GM18858 (cell line): Measurements from ENCODE around the gene C17orf78.
"Not testable (repeated sequence)": the region's sequence is repeated elsewhere in the genome, so short reads cannot be mapped to it uniquely, and the experiment has no call there.

Experiments used
- ATAC-seq: cut with Tn5 transposase; IDR thresholded peaks from one replicate; pipeline ENCODE4 v1.9.1; 2021; ENCODE audit not compliant: unreplicated experiment

C17orf78 gene

GRCh38 chr17:37385474-37385990 lies 9.7 kb downstream of the C17orf78 start:
- ATAC-seq = no peak

DNA sequence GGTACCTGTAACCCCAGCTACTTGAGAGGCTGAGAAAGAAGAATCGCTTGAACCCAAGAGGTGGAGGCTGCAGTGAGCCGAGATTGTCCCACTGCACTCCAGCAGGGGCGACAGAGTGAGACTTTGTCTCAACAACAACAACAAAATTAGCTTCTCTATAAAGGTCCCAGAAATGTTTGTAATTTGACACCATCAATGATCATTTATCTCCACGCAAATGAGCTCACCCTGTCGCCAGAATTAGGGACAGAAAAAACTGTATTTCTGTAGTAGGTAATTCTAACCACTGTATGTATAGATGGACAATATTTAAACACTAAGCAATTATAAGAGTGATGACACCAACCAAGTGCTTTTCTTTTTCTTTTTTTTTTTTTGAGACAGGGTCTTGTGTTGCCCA lies 10.7 kb downstream of the C17orf78 start:
- ATAC-seq = no peak

DNA sequence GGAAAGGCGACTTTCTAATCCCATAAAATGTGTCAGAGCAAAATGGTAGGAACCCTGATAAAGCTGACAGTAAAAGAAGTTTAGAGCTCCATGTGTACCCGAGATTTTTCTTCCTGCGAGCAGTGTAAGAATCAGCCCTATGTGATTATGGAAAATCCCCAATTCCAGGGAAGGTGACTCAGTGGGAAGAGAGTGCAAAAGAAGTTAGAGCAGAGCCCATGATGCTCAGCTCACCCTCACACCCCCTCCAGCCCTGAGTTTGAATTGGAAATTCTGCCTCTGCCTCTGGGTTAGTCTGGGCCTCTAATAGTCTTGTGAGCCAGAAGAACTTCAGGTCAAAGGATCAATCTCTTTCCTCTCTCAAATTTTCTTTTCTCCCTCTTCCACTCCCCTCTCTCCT lies 12.5 kb downstream of the C17orf78 start:
- no peak for ATAC-seq

- no peak for ATAC-seq
Measured at GRCh38 chr17:37389160-37389559, 13.4 kb downstream of the C17orf78 start.

DNA sequence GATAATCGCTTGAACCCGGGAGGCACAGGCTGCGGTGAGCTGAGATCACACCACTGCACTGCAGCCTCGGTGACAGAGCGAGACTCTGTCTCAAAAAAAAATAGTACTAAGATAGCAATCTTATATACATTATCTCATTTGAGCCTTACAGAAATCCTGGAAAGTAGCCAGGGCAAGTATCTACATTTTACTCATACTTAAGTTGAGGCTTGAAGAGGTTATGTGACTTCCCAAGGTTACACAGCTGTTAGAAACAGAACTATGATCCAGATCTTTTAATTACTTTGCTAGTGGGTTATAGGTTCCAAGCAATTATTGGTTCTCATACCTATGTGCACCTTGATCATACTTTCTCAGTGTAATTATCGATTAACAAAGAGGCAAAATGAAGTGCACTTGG lies 15.4 kb downstream of the C17orf78 start:
- ATAC-seq = no peak

DNA sequence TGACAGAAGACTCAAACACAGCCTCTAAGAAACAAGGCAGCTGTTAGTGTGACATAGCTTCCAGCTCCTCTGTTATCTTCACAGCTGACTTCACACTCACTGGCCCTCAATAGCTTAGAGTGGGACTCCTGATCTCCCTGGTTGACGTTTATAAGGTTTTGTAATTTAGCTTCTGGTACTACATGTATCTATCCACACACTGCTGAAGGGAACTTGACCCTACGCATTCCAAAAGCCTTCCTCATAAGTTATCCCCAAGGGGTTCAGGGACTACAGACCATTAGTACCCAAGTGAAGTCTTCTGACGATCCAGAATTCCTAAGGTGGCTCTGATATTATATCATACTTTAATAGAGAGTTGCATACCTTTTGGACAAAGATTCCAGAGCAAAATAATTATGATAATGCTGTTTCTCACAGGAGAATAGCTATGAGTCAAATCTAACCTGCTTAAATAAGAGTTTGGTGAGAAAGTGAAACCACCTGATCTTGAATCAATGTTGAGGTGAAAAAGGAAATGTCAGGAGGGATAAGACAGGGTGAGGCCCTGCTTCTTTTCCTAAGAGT lies 16.3 kb downstream of the C17orf78 start:
- ATAC-seq = no peak

DNA sequence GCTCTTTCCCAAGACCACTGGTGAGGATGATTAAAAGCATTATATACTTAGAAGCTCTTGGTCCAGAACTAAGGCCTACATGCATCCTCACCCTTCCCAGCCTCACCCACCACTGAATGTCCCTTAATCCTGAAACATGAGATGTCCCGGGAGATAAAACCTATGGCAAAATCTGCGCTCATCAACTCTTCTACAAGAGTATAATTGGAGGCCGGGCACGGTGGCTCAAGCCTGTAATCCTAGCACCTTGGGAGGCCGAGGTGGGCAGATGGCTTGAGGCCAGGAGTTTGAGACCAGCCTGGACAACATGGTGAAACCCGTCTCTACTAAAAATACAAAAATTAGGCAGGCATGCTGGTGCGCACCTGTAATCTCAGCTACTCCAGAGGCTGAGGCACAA lies 17.6 kb downstream of the C17orf78 start:
- ATAC-seq = no peak

DNA sequence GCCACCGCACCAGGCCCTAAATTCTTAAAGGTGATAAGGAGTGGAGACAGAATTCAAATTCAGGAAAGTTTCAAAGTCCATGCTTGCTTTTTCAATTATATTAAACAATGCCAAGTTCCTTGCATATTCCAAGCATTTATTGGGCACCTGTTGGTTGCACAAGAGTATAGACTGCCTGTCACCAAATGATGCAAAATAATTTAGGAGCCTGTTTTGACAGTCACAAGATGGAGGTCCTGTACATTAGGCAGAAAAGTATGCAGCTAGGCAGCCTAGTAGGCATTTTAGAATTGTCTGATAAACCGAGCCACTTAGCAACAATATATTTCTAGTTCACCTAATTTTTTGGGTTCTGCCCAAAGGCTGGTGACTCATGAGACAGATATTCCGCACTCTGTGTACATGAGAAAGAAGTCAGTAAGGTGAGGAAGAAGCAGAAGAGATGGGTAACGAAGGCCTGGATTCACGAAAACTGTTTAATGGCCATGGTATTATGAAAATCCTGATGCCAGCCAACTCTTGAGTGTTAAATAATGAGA lies 23.5 kb downstream of the C17orf78 start:
- ATAC-seq = no peak

DNA sequence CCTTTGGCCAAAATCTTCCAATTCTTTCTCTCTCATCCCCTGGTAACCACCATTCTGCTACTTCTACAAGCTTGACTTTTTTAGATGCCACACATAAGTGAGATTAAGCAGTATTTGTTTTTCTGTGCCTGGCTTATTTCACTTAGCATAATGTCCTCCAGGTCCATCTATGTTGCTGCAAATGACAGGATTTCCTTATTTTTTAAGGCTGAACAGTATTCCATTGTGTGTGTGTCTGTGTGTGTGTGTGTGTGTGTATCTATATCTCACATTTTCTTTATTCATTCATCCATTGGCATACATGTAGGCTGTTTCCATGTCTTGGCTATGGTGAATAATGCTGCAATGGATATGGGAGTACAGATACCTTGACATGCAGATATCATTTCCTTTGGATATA lies 24.7 kb downstream of the C17orf78 start:
- ATAC-seq = no peak

DNA sequence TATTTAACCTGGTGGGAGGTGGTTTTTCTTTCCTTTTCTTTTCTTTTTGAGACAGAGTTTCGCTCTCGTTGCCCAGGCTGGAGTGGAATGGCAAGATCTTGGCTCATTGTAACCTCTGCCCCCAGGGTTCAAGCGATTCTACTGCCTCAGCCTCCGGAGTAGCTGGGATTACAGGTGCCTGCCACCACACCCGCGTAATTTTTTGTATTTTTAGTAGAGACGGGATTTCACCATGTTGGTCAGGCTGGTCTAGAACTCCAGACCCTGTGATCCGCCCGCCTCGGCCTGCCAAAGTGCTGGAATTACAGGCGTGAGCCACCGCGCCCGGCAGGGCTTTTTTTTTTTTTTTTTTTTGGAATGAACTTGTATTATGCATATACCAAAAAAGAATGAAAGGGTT lies 29.7 kb downstream of the C17orf78 start:
- not testable (repeated sequence) for ATAC-seq

- no peak for ATAC-seq
Measured at GRCh38 chr17:37405955-37406634, 30.3 kb downstream of the C17orf78 start.

GRCh38 chr17:37406635-37407461 lies 31.1 kb downstream of the C17orf78 start, which contains the start of the genes ACACA and TADA2A:
Gene ACACA (minus strand): TSS chr17:37406836. CDS start chr17:37406299, 537 bp downstream.
Gene TADA2A (plus strand): TSS chr17:37406886. CDS start chr17:37411366, 4,480 bp downstream.
- ATAC-seq = no peak

GRCh38 chr17:37408145-37408479 lies 32.3 kb downstream of the C17orf78 start:
- ATAC-seq = not testable (repeated sequence)

GRCh38 chr17:37410357-37410756 lies 34.6 kb downstream of the C17orf78 start:
- no peak for ATAC-seq

- no peak for ATAC-seq
Measured at GRCh38 chr17:37413875-37414519, 38.2 kb downstream of the C17orf78 start.

GRCh38 chr17:37417852-37418251 lies 42.1 kb downstream of the C17orf78 start:
- no peak for ATAC-seq

DNA sequence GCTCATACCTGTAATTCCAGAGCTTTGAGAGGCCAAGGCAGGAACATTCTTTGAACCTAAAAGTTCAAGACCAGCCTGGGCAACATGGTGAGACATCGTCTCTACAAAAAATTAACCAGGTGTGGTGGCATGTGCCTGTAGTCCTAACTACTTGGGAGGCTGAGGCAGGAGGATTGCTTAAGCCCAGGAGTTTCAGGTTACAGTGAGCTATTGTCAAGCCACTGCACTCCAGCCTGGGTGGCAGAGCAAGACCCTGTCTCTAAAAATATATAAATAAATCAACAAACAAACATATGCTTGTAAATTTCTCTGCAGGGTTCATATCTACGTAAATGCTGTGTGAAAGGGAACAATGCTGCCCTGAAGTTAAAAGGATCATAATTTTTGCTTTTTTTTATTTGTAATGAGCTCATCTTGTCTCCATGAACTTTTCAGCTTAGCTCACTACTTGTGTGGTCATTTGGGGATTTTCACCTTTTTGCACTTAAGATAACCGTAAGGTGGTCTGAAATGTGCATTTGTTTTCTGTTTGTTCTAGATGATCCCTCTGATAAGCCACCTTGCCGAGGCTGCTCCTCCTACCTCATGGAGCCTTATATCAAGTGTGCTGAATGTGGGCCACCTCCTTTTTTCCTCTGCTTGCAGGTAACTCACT lies 47.3 kb downstream of the C17orf78 start:
- ATAC-seq = no peak

DNA sequence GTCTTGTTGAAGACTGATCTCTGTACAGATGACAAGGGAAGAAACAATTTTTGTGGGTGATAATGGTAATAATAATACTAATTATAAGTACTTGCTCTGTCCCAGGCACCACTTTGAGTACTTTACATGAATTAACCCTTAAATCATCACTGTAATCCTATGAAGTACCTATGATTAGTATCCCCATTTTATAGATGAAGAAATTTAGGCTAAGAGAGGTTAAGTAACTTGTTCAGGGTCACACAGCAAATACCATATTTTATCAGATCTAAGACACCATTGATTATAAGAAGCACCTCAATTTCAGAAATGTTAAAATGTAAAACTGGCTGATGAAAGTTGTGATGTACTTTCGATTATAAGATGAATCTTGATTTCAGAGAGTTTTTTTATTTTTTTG lies 49.5 kb downstream of the C17orf78 start:
- ATAC-seq = no peak

DNA sequence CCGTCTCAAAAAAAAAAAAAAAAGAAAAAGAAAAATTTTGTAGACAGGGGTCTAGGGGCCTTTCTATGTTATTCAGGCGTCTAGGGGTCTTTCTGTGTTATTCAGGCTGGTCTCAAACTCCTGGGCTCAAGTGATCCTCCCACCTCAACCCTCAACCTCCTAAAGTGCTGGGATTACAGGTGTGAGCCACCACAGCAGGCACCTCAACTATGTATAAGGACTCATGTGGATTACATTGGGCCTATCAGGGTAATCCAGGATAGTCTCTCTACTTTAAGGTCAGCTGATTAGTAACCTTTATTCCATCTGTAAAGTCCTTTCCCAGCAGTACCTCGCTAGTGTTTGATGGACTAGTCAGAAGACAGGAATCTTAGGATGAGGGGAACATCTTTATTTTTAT lies 53.3 kb downstream of the C17orf78 start:
- no peak for ATAC-seq

DNA sequence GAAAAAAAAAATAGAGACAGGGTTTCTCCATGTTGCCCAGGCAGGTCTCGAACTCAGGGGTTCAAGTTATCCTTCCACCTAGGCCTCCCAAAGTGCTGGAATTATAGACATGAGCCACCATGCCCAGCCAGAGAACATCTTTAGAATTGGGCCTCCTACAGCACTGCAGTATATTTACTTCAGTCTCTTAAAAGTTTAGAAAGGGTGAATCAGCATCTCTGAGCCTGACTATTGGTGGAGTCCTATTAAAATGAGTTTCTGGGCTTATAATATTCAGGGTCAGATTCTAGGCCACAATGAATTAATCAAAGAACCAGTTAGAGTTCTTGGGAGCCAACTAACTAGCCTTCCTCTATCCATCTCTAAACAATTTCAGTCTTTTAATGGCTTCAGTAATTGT lies 53.7 kb downstream of the C17orf78 start:
- ATAC-seq = no peak
